A673 (cell line): ENCODE results near the gene MYO15B. TPM values are rescaled to one million over a fixed set of nuclear protein-coding genes. Genes with fewer than 3 reads are reported as not detected.

ENCODE experiments used
- BruUV-seq: library from RNA; stranded (reverse); fragments of 400-500 nt; replicated peaks from 2 replicates; lab custom pipeline; 2021; lab: Mats Ljungman, UMichigan
- CTCF ChIA-PET: fragments of 300-600 bp; sonication (Branson Sonifier 250); formaldehyde crosslinking; loops from one replicate; lab custom pipeline; 2022; ENCODE audit warnings: antibody characterized with exemption; lab: Charles Lee
- POLR2A ChIA-PET: fragments of 300-600 bp; sonication (Branson Sonifier 250); formaldehyde crosslinking; loops from one replicate; lab custom pipeline; 2022; ENCODE audit warnings: antibody characterized with exemption; ENCODE audit not compliant: low non-redundant PET; lab: Charles Lee
- DNase-seq: peaks from one replicate; pipeline ENCODE4 v3.0.0-alpha.2; 2015; ENCODE audit warnings: low spot score
- H3K27ac ChIP-seq: fragments of 200-600 bp; sonication (generic); 2 replicates; pipeline ENCODE4 v1.5.1; 2016; ENCODE audit warnings: mixed run types, low read depth, mild to moderate bottlenecking, mixed read lengths, antibody characterized with exemption, low read length; ENCODE audit not compliant: poor library complexity, severe bottlenecking
- H3K27me3 ChIP-seq: fragments of 200-600 bp; sonication (generic); replicated peaks from 2 replicates; pipeline ENCODE4 v1.6.1; 2017; ENCODE audit warnings: mixed run types, low read depth, mild to moderate bottlenecking, mixed read lengths, antibody characterized with exemption, low read length; ENCODE audit not compliant: insufficient read depth, poor library complexity
- H3K36me3 ChIP-seq: fragments of 200-600 bp; sonication (generic); 2 replicates; pipeline ENCODE4 v1.6.1; 2016; ENCODE audit warnings: mixed run types, mild to moderate bottlenecking, mixed read lengths, antibody characterized with exemption, low read length; ENCODE audit not compliant: insufficient read depth, poor library complexity, severe bottlenecking
- H3K4me1 ChIP-seq: fragments of 200-600 bp; sonication (generic); 2 replicates; pipeline ENCODE4 v1.6.1; 2017; ENCODE audit warnings: mixed run types, mild to moderate bottlenecking, mixed read lengths, antibody characterized with exemption, low read length; ENCODE audit not compliant: insufficient read depth, poor library complexity, severe bottlenecking
- H3K4me3 ChIP-seq: fragments of 200-600 bp; sonication (generic); 2 replicates; pipeline ENCODE4 v1.5.1; 2016; ENCODE audit warnings: low read depth, mixed run types, mild to moderate bottlenecking, mixed read lengths, low read length; ENCODE audit not compliant: poor library complexity, severe bottlenecking
- H3K9me3 ChIP-seq: fragments of 200-600 bp; sonication (generic); 2 replicates; pipeline ENCODE4 v1.6.1; 2016; ENCODE audit warnings: mixed run types, low read depth, mild to moderate bottlenecking, mixed read lengths, antibody characterized with exemption, low read length; ENCODE audit not compliant: poor library complexity, severe bottlenecking
- CTCF ChIP-seq: fragments of 300-800, 200-600 bp; sonication (generic); conservative IDR thresholded peaks from 2 replicates; pipeline ENCODE4 v1.5.1; 2017; ENCODE audit warnings: low read depth, mild to moderate bottlenecking, antibody characterized with exemption, low read length, moderate library complexity, mixed read lengths
- EZH2 ChIP-seq: fragments of 200-600 bp; sonication (generic); IDR thresholded peaks from 2 replicates; pipeline ENCODE4 v1.6.1; 2017; ENCODE audit warnings: borderline replicate concordance, low read depth, mild to moderate bottlenecking, mixed read lengths, antibody characterized with exemption, low read length; ENCODE audit not compliant: poor library complexity, severe bottlenecking
- intact Hi-C: fragments of 100-400 bp; cut with micrococcal nuclease; formaldehyde crosslinking; loops from one replicate; pipeline ENCODE4 v1.10.0; 2022; ENCODE audit not compliant: unreplicated experiment
- total RNA-seq: library from RNA; stranded (reverse); gene quantifications from 2 replicates; pipeline ENCODE4 v1.2.3, GENCODE V29; 2021

Gene MYO15B
- total RNA-seq, 1 experiment from 2014 or later = 9.3 TPM

- no peak overlapping the region for H3K27ac ChIP-seq
- BruUV-seq = no TSS peak
- DNase-seq = no peak
- no peak overlapping the region for H3K4me3 ChIP-seq
- POLR2A ChIA-PET = no interaction called here
- H3K27me3 ChIP-seq = no peaks in the 10 kb centered on the region
- no peak for TF ChIP-seq CTCF
- TF ChIP-seq EZH2 = no peak
- no peaks in the 10 kb centered on the region for H3K4me1 ChIP-seq
- H3K9me3 ChIP-seq = no peaks in the 10 kb centered on the region
- H3K36me3 ChIP-seq = no peaks in the 10 kb centered on the region
- intact Hi-C loops = no loop called here
- CTCF ChIA-PET = no interaction called here
Measured at GRCh38 chr17:75574404-75575036, 13.1 kb upstream of the MYO15B start.

DNA sequence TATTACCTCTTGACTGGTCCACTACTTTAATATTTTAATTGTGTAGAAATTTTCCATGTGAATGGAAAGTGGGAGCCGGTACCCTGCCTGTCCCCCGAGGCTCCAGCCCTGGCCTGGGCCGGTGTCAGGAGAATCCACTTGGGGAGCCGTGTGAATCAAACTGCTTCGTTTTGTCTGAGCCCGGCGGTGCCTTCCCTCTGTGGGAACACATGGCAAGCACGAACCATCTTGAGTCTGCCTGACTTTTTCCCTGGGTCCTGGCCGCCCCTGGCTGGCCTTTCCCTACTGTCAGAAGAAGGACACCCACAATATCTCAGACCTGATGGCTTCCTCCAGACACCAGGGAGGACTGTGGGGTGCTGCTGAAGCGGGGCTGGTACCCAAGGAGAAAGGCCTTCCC, 12.4 kb upstream of the MYO15B start:
- Histone ChIP-seq H3K36me3 (no peaks in the 10 kb centered on the region), H3K4me3 (no peak overlapping the region), H3K27me3 (no peaks in the 10 kb centered on the region), H3K9me3 (no peaks in the 10 kb centered on the region), H3K4me1 (no peaks in the 10 kb centered on the region), H3K27ac (no peak overlapping the region)
- intact Hi-C loops = no loop called here
- ChIA-PET POLR2A (no interaction called here), CTCF (no interaction called here)
- DNase-seq = no peak
- no TSS peak for BruUV-seq
- TF ChIP-seq CTCF (no peak), EZH2 (no peak)

GRCh38 chr17:75575728-75576127, 11.9 kb upstream of the MYO15B start:
- BruUV-seq = no TSS peak
- Histone ChIP-seq H3K4me1 (no peaks in the 10 kb centered on the region), H3K27me3 (no peaks in the 10 kb centered on the region), H3K27ac (no peak overlapping the region), H3K36me3 (no peaks in the 10 kb centered on the region), H3K9me3 (no peaks in the 10 kb centered on the region), H3K4me3 (no peak overlapping the region)
- POLR2A ChIA-PET = no interaction called here
- DNase-seq = no peak
- TF ChIP-seq EZH2 (no peak), CTCF (no peak)
- intact Hi-C loops = no loop called here
- CTCF ChIA-PET = no interaction called here
